Lower leg skin (tissue), 3 donors: ENCODE measurements around the gene AMPD3.

Source experiments
- POLR2A ChIP-seq, 2 donors: fragments of 450-650 bp; IDR thresholded peaks; one replicate each; pipeline ENCODE4 v1.6.1; 2016 to 2017; ENCODE audit warnings: antibody characterized with exemption in 2 of 2, mild to moderate bottlenecking in 1 of 2, moderate library complexity in 1 of 2
- TF ChIP-seq, protein P1 (sequence below), 3 donors: fragments of 450-650 bp; IDR thresholded peaks; one replicate each; pipeline ENCODE4 v1.5.1; 2016; ENCODE audit warnings: antibody characterized with exemption in 3 of 3, mild to moderate bottlenecking in 3 of 3, moderate library complexity in 2 of 3

DNA sequence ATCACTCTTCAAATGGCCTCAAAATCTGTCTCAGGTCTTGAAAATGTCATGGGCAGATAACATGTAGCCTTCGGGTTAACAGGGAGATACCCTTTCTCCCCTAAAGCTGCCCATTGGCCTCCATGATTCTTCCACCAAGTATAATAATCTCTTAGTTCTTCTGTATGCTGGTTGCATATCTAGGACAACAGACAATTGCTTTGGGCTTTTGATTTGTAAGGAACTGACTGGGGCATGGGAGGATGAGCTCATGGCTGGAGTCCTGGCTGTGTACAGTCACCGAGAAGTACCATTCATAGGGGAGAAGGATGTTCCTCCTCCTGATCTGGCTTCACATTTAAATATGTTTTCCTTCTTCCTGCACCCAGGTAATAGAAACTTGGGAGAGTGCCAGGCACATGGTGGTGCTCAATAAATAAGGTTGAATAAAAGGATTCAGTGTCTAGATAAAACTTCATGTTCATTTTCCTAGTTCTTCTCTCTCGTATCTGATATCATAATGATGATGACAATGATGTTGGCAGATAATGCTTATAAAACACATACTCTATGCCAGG, 2.8 kb upstream of the AMPD3 start:
- TF ChIP-seq, protein P1, sequence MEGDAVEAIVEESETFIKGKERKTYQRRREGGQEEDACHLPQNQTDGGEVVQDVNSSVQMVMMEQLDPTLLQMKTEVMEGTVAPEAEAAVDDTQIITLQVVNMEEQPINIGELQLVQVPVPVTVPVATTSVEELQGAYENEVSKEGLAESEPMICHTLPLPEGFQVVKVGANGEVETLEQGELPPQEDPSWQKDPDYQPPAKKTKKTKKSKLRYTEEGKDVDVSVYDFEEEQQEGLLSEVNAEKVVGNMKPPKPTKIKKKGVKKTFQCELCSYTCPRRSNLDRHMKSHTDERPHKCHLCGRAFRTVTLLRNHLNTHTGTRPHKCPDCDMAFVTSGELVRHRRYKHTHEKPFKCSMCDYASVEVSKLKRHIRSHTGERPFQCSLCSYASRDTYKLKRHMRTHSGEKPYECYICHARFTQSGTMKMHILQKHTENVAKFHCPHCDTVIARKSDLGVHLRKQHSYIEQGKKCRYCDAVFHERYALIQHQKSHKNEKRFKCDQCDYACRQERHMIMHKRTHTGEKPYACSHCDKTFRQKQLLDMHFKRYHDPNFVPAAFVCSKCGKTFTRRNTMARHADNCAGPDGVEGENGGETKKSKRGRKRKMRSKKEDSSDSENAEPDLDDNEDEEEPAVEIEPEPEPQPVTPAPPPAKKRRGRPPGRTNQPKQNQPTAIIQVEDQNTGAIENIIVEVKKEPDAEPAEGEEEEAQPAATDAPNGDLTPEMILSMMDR (IDR thresholded peaks at IDR 0.05): no peak
- TF ChIP-seq POLR2A (IDR thresholded peaks at IDR 0.05): no peak
